PC-3 (cell line): Measurements from ENCODE around the gene VAT1L. TPM values are rescaled to one million over a fixed set of nuclear protein-coding genes. Genes with fewer than 3 reads are reported as not detected.

Experiments used
- ATAC-seq: fragments of 200-7000 bp; cut with Tn5 transposase; 2 replicates; pipeline ENCODE4 v1.9.1; 2020; ENCODE audit warnings: mild to moderate bottlenecking, moderate library complexity
- BruUV-seq: library from RNA; stranded (reverse); fragments of 400-500 nt; replicated peaks from 2 replicates; lab custom pipeline; 2021; lab: Mats Ljungman, UMichigan
- CTCF ChIA-PET: fragments of 300-600 bp; sonication (Branson Sonifier 250); formaldehyde crosslinking; loops from one replicate; lab custom pipeline; 2022; ENCODE audit warnings: antibody characterized with exemption; lab: Charles Lee
- POLR2A ChIA-PET: fragments of 300-600 bp; sonication (Branson Sonifier 250); formaldehyde crosslinking; loops from one replicate; lab custom pipeline; 2022; ENCODE audit warnings: antibody characterized with exemption; ENCODE audit not compliant: unreplicated experiment; lab: Charles Lee
- DNase-seq: peaks from one replicate; pipeline ENCODE4 v3.0.0-alpha.2; 2015
- H2AFZ ChIP-seq: fragments of 300-600 bp; sonication (generic); 2 replicates; pipeline ENCODE4 v1.6.0; 2016; ENCODE audit warnings: antibody characterized with exemption, low read length
- H3F3A ChIP-seq: fragments of 300-600 bp; sonication (generic); one replicate; pipeline ENCODE4 v1.6.0; 2017; ENCODE audit warnings: antibody characterized with exemption, low read length, control low read depth, mild to moderate bottlenecking; ENCODE audit not compliant: unreplicated experiment
- H3K27ac ChIP-seq: fragments of 300-600 bp; sonication (generic); 2 replicates; pipeline ENCODE4 v1.5.1; 2016; ENCODE audit warnings: mild to moderate bottlenecking, low read length
- H3K27me3 ChIP-seq: fragments of 300-600 bp; sonication (generic); 2 replicates; pipeline ENCODE4 v1.6.1; 2016; ENCODE audit warnings: low read length, mixed read lengths
- H3K36me3 ChIP-seq: fragments of 300-600 bp; sonication (generic); 2 replicates; pipeline ENCODE4 v1.6.1; 2016; ENCODE audit warnings: low read depth, mixed run types, low read length, mixed read lengths
- H3K4me1 ChIP-seq: fragments of 300-600 bp; sonication (generic); 2 replicates; pipeline ENCODE4 v1.5.1; 2016; ENCODE audit warnings: low read length; ENCODE audit not compliant: insufficient read depth
- H3K4me2 ChIP-seq: fragments of 300-600 bp; sonication (generic); 2 replicates; pipeline ENCODE4 v1.6.0; 2016; ENCODE audit warnings: low read length
- H3K4me3 ChIP-seq: fragments of 300-600 bp; sonication (generic); 2 replicates; pipeline ENCODE4 v1.5.1; 2016; ENCODE audit warnings: mild to moderate bottlenecking, low read length, mixed read lengths
- H3K79me2 ChIP-seq: fragments of 300-600 bp; sonication (generic); 2 replicates; pipeline ENCODE4 v1.6.1; 2017; ENCODE audit warnings: low read length, mixed read lengths
- H3K9ac ChIP-seq: fragments of 300-600 bp; sonication (generic); 2 replicates; pipeline ENCODE4 v1.6.0; 2016; ENCODE audit warnings: mild to moderate bottlenecking, low read length
- H3K9me2 ChIP-seq: fragments of 300-600 bp; sonication (generic); replicated peaks from 2 replicates; pipeline ENCODE4 v1.6.1; 2016; ENCODE audit warnings: mixed run types, low read length, mixed read lengths
- H3K9me3 ChIP-seq: fragments of 300-600 bp; sonication (generic); 2 replicates; pipeline ENCODE4 v1.6.1; 2016; ENCODE audit warnings: low read length, mixed read lengths
- H4K20me1 ChIP-seq: fragments of 300-600 bp; sonication (generic); 2 replicates; pipeline ENCODE4 v1.6.1; 2016; ENCODE audit warnings: low read length, mixed read lengths
- CTCF ChIP-seq: fragments of 300-600 bp; sonication (generic); conservative IDR thresholded peaks from 2 replicates; pipeline ENCODE4 v1.5.1; 2017; ENCODE audit warnings: antibody characterized with exemption, low read depth, mild to moderate bottlenecking, low read length
- EZH2 ChIP-seq: fragments of 300-600 bp; sonication (generic); IDR thresholded peaks from one replicate; pipeline ENCODE4 v1.6.1; 2017; ENCODE audit warnings: antibody characterized with exemption, mild to moderate bottlenecking, low read length; ENCODE audit not compliant: unreplicated experiment
- EZH2phosphoT487 ChIP-seq: fragments of 300-600 bp; sonication (generic); IDR thresholded peaks from 2 replicates; pipeline ENCODE4 v1.6.1; 2018; ENCODE audit warnings: mild to moderate bottlenecking, antibody characterized with exemption, low read length, borderline replicate concordance
- intact Hi-C: fragments of 100-400 bp; cut with micrococcal nuclease; formaldehyde crosslinking; loops from 2 replicates; pipeline ENCODE4 v1.9.0; 2023
- total RNA-seq: library from RNA; depleted of rRNA; stranded (reverse); fragments of >200 nt; gene quantifications from 2 replicates; pipeline ENCODE4 v1.2.3, GENCODE V29; 2014

The VAT1L gene
- total RNA-seq, 1 experiment from 2014 or later: 0.47 TPM

- intact Hi-C loops: no loop called here
- Histone ChIP-seq H3K9me2 (no peaks in the 10 kb centered on the region), H3K9me3 (no peaks in the 10 kb centered on the region), H3K27ac (no peak overlapping the region), H3K27me3 (no peaks in the 10 kb centered on the region), H4K20me1 (no peaks in the 10 kb centered on the region), H3K36me3 (no peaks in the 10 kb centered on the region), H3K4me1 (no peaks in the 10 kb centered on the region), H3K4me2 (no peak overlapping the region), H2AFZ (no peak overlapping the region), H3F3A (no peaks in the 10 kb centered on the region), H3K9ac (no peak overlapping the region), H3K79me2 (no peaks in the 10 kb centered on the region), H3K4me3 (no peak overlapping the region)
- no peak for DNase-seq
- no TSS peak for BruUV-seq
- POLR2A ChIA-PET: no interaction called here
- TF ChIP-seq EZH2: no peak
- TF ChIP-seq EZH2phosphoT487: no peak
- no peak for TF ChIP-seq CTCF
- ATAC-seq: no peak
- CTCF ChIA-PET: no interaction called here
These were observed 182.0 kb downstream of the VAT1L start for GRCh38 chr16:77970371-77970770.

- peak; percentile 37; the same call in 1 of the 2 replicates for ATAC-seq
- intact Hi-C loops: loop anchor here (1.0 kb wide), 1 partner anchor 295 kb away; no protein-coding TSS in a partner anchor
These were observed 183.1 kb downstream of the VAT1L start for GRCh38 chr16:77971306-77972061.

More at GRCh38 chr16:77971306-77972061, 183.1 kb downstream of the VAT1L start:
- Histone ChIP-seq H3K27ac (no peak overlapping the region), H3K4me2 (no peak overlapping the region), H4K20me1 (no peaks in the 10 kb centered on the region), H3K9me3 (no peaks in the 10 kb centered on the region), H3K27me3 (no peaks in the 10 kb centered on the region), H3K79me2 (no peaks in the 10 kb centered on the region), H3K36me3 (no peaks in the 10 kb centered on the region), H3K4me3 (no peak overlapping the region), H2AFZ (no peak overlapping the region), H3K4me1 (no peaks in the 10 kb centered on the region), H3K9me2 (no peaks in the 10 kb centered on the region), H3F3A (no peaks in the 10 kb centered on the region), H3K9ac (no peak overlapping the region)
- ChIA-PET POLR2A (no interaction called here), CTCF (no interaction called here)
- DNase-seq: peak; percentile 64
- no TSS peak for BruUV-seq
- TF ChIP-seq EZH2 (no peak), EZH2phosphoT487 (no peak), CTCF (peak; percentile 77)
